ENCODE results near the gene EZH1. TPM values are rescaled to one million over a fixed set of nuclear protein-coding genes. Genes with fewer than 3 reads are reported as not detected.

The EZH1 gene
- total RNA-seq, 1 experiment from 2014 or later, result 31.7 TPM

GRCh38 chr17:42740699-42741098 is 4.1 kb downstream of the EZH1 start:
- BruUV-seq (replicated peaks), result no TSS peak
- intact Hi-C loops (cut with micrococcal nuclease), result no loop called here
- Mint-ChIP-seq H3K4me3 (ENCODE audit: unreplicated experiment) (no peak overlapping the region), H3K27me3 (ENCODE audit: insufficient read depth, unreplicated experiment) (no peaks in the 10 kb centered on the region), H3K27ac (ENCODE audit: low read depth, unreplicated experiment) (no peak overlapping the region), H3K4me1 (ENCODE audit: insufficient read depth, unreplicated experiment) (peaks cover 10% of the 10 kb centered on the region), H3K9me3 (ENCODE audit: unreplicated experiment) (no peaks in the 10 kb centered on the region), H3K36me3 (ENCODE audit: insufficient read depth, unreplicated experiment) (peaks cover 6% of the 10 kb centered on the region)
- ChIA-PET CTCF (interaction anchor here (0.6 kb wide), 2 partner anchors 9 to 441 kb away, joined by 3 to 5 read pairs; no protein-coding TSS in a partner anchor), POLR2A (no interaction called here)
- no peak for DNase-seq (ENCODE audit: unreplicated experiment)
- TF ChIP-seq, protein P1, sequence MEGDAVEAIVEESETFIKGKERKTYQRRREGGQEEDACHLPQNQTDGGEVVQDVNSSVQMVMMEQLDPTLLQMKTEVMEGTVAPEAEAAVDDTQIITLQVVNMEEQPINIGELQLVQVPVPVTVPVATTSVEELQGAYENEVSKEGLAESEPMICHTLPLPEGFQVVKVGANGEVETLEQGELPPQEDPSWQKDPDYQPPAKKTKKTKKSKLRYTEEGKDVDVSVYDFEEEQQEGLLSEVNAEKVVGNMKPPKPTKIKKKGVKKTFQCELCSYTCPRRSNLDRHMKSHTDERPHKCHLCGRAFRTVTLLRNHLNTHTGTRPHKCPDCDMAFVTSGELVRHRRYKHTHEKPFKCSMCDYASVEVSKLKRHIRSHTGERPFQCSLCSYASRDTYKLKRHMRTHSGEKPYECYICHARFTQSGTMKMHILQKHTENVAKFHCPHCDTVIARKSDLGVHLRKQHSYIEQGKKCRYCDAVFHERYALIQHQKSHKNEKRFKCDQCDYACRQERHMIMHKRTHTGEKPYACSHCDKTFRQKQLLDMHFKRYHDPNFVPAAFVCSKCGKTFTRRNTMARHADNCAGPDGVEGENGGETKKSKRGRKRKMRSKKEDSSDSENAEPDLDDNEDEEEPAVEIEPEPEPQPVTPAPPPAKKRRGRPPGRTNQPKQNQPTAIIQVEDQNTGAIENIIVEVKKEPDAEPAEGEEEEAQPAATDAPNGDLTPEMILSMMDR (IDR thresholded peaks at IDR 0.05; ENCODE audit: unreplicated experiment), result no peak

DNA sequence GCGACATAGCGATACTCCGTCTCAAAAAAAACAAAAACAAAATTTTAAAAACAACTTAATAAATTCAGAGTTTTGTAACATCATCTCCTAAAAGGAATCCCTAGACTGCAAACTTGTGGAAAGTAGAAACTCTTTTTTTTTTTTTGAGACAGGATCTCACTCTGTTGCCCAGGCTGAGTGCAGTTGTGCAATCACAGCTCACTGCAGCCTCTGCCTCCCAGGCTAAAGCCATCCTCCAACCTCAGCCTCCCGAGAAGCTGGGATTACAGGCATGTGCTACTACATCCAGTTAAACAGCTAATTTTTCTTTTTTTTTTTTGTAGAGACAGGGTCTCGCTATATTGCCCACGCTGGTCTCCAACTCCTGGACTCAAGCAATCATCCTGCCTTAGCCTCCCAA is 19.7 kb downstream of the EZH1 start:
- CTCF ChIA-PET, result interaction anchor here (0.6 to 1.3 kb wide), 3 partner anchors 147 to 1284 kb away, joined by 3 to 4 read pairs (median 3); no protein-coding TSS in a partner anchor
- Mint-ChIP-seq H3K27ac (ENCODE audit: low read depth, unreplicated experiment) (no peak overlapping the region), H3K27me3 (ENCODE audit: insufficient read depth, unreplicated experiment) (no peaks in the 10 kb centered on the region), H3K9me3 (ENCODE audit: unreplicated experiment) (no peaks in the 10 kb centered on the region), H3K36me3 (ENCODE audit: insufficient read depth, unreplicated experiment) (peaks cover 77% of the 10 kb centered on the region), H3K4me3 (ENCODE audit: unreplicated experiment) (no peak overlapping the region), H3K4me1 (ENCODE audit: insufficient read depth, unreplicated experiment) (no peaks in the 10 kb centered on the region)
- intact Hi-C loops (cut with micrococcal nuclease), result no loop called here
- BruUV-seq (replicated peaks), result no TSS peak
- POLR2A ChIA-PET, result interaction anchor here (0.7 kb wide), 1 partner anchor 186 kb away, joined by 4 read pairs; no protein-coding TSS in a partner anchor
- TF ChIP-seq, protein P1 (IDR thresholded peaks at IDR 0.05; ENCODE audit: unreplicated experiment), result no peak
- DNase-seq (ENCODE audit: unreplicated experiment), result no peak

DNA sequence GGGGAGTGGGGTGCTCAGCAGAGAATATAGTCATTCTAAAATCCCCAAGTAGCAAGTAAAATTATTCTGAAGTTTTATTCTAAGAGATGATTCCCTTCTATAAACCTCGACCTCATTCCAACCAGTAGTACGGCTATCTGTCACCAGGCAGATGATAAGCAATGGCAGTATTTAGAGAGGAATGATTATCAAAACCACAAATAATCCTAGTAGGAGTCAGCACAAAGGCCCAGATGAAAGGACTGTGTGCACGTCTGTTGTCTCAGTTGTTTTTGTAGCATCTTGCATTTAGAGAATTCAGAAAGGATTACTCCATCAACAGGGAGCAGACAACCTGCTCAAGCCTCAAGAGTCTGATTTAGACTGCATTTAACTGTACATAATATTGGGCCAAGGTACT is 21.2 kb downstream of the EZH1 start:
- H3K27ac Mint-ChIP-seq (ENCODE audit: low read depth, unreplicated experiment), result no peak overlapping the region
- POLR2A ChIA-PET, result no interaction called here
- H3K27me3 Mint-ChIP-seq (ENCODE audit: insufficient read depth, unreplicated experiment), result no peaks in the 10 kb centered on the region
- no peaks in the 10 kb centered on the region for H3K9me3 Mint-ChIP-seq (ENCODE audit: unreplicated experiment)
- peaks cover 76% of the 10 kb centered on the region for H3K36me3 Mint-ChIP-seq (ENCODE audit: insufficient read depth, unreplicated experiment)
- no TSS peak for BruUV-seq (replicated peaks)
- no peaks in the 10 kb centered on the region for H3K4me1 Mint-ChIP-seq (ENCODE audit: insufficient read depth, unreplicated experiment)
- no peak overlapping the region for H3K4me3 Mint-ChIP-seq (ENCODE audit: unreplicated experiment)
- CTCF ChIA-PET, result interaction anchor here (0.6 kb wide), 1 partner anchor 115 kb away, joined by 3 read pairs; no protein-coding TSS in a partner anchor
- no peak for DNase-seq (ENCODE audit: unreplicated experiment)
- TF ChIP-seq, protein P1 (IDR thresholded peaks at IDR 0.05; ENCODE audit: unreplicated experiment), result no peak
- intact Hi-C loops (cut with micrococcal nuclease), result no loop called here

GRCh38 chr17:42720996-42721583 is 23.8 kb downstream of the EZH1 start:
- ChIA-PET CTCF (interaction anchor here (0.9 to 1.3 kb wide), 2 partner anchors 23 to 43 kb away, joined by 3 to 4 read pairs; no protein-coding TSS in a partner anchor), POLR2A (no interaction called here)
- no peaks in the 10 kb centered on the region for H3K27me3 Mint-ChIP-seq (ENCODE audit: insufficient read depth, unreplicated experiment)
- no peak overlapping the region for H3K27ac Mint-ChIP-seq (ENCODE audit: low read depth, unreplicated experiment)
- no TSS peak for BruUV-seq (replicated peaks)
- intact Hi-C loops (cut with micrococcal nuclease), result loop anchor here (1.0 to 2.0 kb wide), 4 partner anchors 42 to 208 kb away; partner anchors contain the start of gene BECN1
- peak; percentile 71 for DNase-seq (ENCODE audit: unreplicated experiment)
- TF ChIP-seq, protein P1 (IDR thresholded peaks at IDR 0.05; ENCODE audit: unreplicated experiment), result peak; percentile 62
- no peaks in the 10 kb centered on the region for H3K4me1 Mint-ChIP-seq (ENCODE audit: insufficient read depth, unreplicated experiment)
- peaks cover 75% of the 10 kb centered on the region for H3K36me3 Mint-ChIP-seq (ENCODE audit: insufficient read depth, unreplicated experiment)
- no peak overlapping the region for H3K4me3 Mint-ChIP-seq (ENCODE audit: unreplicated experiment)
- no peaks in the 10 kb centered on the region for H3K9me3 Mint-ChIP-seq (ENCODE audit: unreplicated experiment)

Data from MCF 10A (cell line).